SK-N-MC (cell line): ENCODE measurements around the gene EFR3B.

ENCODE experiments used
- EZH2 ChIP-seq: fragments of 200-600 bp; sonication (generic); IDR thresholded peaks from one replicate; pipeline ENCODE4 v1.6.1; 2017; ENCODE audit warnings: antibody characterized with exemption
- POLR2AphosphoS5 ChIP-seq: IDR thresholded peaks from 2 replicates; pipeline ENCODE4 v1.6.1; 2012; ENCODE audit warnings: mild to moderate bottlenecking, low read depth, low read length, borderline replicate concordance

- TF ChIP-seq EZH2 (no peak), POLR2AphosphoS5 (no peak)
Observed at GRCh38 chr2:25184254-25184653, 142.4 kb downstream of the EFR3B start.
